ENCODE results near the gene SLC9C2.

DNA sequence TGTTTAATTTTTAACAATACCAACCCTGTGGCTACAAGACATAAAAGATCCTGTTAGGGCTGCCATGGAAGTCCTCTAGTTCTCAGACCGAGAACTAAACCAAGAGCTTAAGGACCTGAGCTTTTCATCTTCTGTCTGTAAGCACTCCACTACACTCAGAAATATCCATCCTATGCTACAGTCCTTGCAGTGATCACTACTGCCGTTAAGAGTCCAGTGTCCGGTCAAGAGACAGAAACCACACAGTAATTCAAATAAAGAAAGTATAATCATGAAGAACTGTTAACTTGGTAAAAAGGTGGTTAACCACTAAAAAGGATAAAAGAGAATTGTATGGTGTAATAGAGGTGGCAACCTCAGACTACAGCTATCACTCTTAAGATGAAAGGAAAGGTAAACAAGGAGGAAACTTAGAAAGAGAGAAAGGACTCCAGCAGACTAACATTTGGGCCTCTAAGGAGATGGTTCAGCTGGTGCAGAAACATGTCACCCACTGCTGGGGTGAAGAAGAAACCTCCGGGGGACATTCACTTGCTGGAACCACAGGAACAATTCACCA, 147.8 kb downstream of the SLC9C2 start:
- TF ChIP-seq, protein P1, sequence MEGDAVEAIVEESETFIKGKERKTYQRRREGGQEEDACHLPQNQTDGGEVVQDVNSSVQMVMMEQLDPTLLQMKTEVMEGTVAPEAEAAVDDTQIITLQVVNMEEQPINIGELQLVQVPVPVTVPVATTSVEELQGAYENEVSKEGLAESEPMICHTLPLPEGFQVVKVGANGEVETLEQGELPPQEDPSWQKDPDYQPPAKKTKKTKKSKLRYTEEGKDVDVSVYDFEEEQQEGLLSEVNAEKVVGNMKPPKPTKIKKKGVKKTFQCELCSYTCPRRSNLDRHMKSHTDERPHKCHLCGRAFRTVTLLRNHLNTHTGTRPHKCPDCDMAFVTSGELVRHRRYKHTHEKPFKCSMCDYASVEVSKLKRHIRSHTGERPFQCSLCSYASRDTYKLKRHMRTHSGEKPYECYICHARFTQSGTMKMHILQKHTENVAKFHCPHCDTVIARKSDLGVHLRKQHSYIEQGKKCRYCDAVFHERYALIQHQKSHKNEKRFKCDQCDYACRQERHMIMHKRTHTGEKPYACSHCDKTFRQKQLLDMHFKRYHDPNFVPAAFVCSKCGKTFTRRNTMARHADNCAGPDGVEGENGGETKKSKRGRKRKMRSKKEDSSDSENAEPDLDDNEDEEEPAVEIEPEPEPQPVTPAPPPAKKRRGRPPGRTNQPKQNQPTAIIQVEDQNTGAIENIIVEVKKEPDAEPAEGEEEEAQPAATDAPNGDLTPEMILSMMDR (IDR thresholded peaks at IDR 0.05), result no peak
- no peak for TF ChIP-seq POLR2AphosphoS5 (IDR thresholded peaks at IDR 0.05)
